GM06990 (cell line): ENCODE data around the gene TNRC6C.

Source experiments
- DNase-seq: peaks from one replicate; pipeline ENCODE4 v3.0.0-alpha.2; 2011; ENCODE audit not compliant: insufficient read length; ENCODE audit errors: extremely low read depth
- H3K27me3 ChIP-seq: replicated peaks from 2 replicates; pipeline ENCODE4 v1.6.0; 2011; ENCODE audit warnings: low read length; ENCODE audit not compliant: control insufficient read depth, insufficient read depth
- H3K36me3 ChIP-seq: 2 replicates; pipeline ENCODE4 v1.5.1; 2011; ENCODE audit warnings: low read length; ENCODE audit not compliant: control insufficient read depth, insufficient read depth
- H3K4me3 ChIP-seq: replicated peaks from 2 replicates; pipeline ENCODE4 v1.5.1; 2011; ENCODE audit warnings: low read depth, mild to moderate bottlenecking, control low read depth, low read length
- CTCF ChIP-seq: IDR thresholded peaks from 2 replicates; pipeline ENCODE4 v1.5.1; 2011; ENCODE audit warnings: low read length, control low read depth, mild to moderate bottlenecking, inconsistent platforms; ENCODE audit not compliant: insufficient read depth, poor library complexity, severe bottlenecking

Gene TNRC6C

GRCh38 chr17:77957857-77958715 lies at the start of gene TNRC6C:
Gene TNRC6C (plus strand): TSS chr17:77958703. CDS start chr17:78004207, 45,504 bp downstream.
- no peaks in the 10 kb centered on the region for H3K36me3 ChIP-seq
- TF ChIP-seq CTCF = peak; percentile 31
- no peaks in the 10 kb centered on the region; the same call in 1 of the 2 replicates for H3K27me3 ChIP-seq
- peak within 1 kb of the TSS; percentile 69 for H3K4me3 ChIP-seq
- peak; percentile 99 for DNase-seq

GRCh38 chr17:77909236-77909635 lies 49.3 kb upstream of the TNRC6C start:
- Histone ChIP-seq H3K36me3 (no peaks in the 10 kb centered on the region), H3K27me3 (peaks cover 1% of the 10 kb centered on the region), H3K4me3 (no peak overlapping the region)
- TF ChIP-seq CTCF = no peak
- no peak for DNase-seq

- no peak for TF ChIP-seq CTCF
- H3K4me3 ChIP-seq = no peak overlapping the region
- H3K27me3 ChIP-seq = peaks cover 1% of the 10 kb centered on the region; the same call in 1 of the 2 replicates
These were observed 48.7 kb upstream of the TNRC6C start for GRCh38 chr17:77909816-77910215.

GRCh38 chr17:77914385-77915254 lies 43.9 kb upstream of the TNRC6C start:
- Histone ChIP-seq H3K4me3 (no peak overlapping the region), H3K27me3 (no peaks in the 10 kb centered on the region; the same call in 1 of the 2 replicates), H3K36me3 (no peaks in the 10 kb centered on the region)
- DNase-seq = no peak
- TF ChIP-seq CTCF = peak; percentile 34

More at GRCh38 chr17:77909816-77910215, 48.7 kb upstream of the TNRC6C start:
- no peaks in the 10 kb centered on the region for H3K36me3 ChIP-seq
- no peak for DNase-seq

GRCh38 chr17:77915594-77916021 lies 42.9 kb upstream of the TNRC6C start:
- no peak for TF ChIP-seq CTCF
- DNase-seq = no peak
- Histone ChIP-seq H3K27me3 (no peaks in the 10 kb centered on the region), H3K36me3 (no peaks in the 10 kb centered on the region), H3K4me3 (no peak overlapping the region)
